ENCODE measurements around the gene EFNA5.

The EFNA5 gene

DNA sequence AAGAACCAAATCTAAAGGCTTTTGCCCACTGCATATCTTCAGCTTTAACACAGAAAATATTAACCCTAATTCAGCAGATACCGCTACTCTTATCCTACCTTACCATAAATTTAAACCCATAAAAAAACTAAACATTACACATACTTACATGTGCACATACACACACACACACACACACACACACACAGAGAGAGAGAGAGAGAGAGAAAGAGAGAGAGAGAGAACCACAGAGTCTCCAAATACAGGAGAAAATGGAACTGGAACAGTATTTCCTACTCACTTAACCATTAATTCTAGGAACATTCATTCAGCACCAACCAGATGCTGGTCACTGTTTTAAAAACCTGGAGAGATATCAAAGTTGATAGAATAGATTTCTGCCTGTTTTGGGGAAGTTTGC, 53.7 kb downstream of the EFNA5 start:
- TF ChIP-seq, protein P1, sequence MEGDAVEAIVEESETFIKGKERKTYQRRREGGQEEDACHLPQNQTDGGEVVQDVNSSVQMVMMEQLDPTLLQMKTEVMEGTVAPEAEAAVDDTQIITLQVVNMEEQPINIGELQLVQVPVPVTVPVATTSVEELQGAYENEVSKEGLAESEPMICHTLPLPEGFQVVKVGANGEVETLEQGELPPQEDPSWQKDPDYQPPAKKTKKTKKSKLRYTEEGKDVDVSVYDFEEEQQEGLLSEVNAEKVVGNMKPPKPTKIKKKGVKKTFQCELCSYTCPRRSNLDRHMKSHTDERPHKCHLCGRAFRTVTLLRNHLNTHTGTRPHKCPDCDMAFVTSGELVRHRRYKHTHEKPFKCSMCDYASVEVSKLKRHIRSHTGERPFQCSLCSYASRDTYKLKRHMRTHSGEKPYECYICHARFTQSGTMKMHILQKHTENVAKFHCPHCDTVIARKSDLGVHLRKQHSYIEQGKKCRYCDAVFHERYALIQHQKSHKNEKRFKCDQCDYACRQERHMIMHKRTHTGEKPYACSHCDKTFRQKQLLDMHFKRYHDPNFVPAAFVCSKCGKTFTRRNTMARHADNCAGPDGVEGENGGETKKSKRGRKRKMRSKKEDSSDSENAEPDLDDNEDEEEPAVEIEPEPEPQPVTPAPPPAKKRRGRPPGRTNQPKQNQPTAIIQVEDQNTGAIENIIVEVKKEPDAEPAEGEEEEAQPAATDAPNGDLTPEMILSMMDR (conservative IDR thresholded peaks at IDR 0.05; ENCODE audit: low read length): no peak
- no peak overlapping the region for H3K4me3 ChIP-seq (ENCODE audit: low read length)
- no peak for DNase-seq (ENCODE audit: low read depth)

DNA sequence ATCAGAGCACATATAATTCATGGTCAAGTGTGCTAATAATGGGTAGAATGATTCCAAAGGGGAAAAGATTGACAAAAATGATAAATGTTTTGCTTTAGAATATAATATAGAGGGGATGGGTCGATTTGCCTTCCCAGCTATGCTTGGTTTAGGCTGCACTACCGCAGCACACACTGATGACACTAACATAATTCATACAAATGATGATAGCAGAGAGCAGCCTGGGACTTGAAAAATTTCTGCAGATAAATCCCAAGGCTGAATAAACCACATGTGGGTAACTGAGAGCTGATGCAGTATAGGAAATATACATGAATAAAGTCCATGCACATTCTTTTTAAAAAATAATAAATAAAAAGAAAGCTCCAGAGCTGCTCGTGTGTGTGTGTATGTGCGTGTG, 54.5 kb downstream of the EFNA5 start:
- TF ChIP-seq, protein P1 (conservative IDR thresholded peaks at IDR 0.05; ENCODE audit: low read length): no peak
- DNase-seq (ENCODE audit: low read depth): no peak

DNA sequence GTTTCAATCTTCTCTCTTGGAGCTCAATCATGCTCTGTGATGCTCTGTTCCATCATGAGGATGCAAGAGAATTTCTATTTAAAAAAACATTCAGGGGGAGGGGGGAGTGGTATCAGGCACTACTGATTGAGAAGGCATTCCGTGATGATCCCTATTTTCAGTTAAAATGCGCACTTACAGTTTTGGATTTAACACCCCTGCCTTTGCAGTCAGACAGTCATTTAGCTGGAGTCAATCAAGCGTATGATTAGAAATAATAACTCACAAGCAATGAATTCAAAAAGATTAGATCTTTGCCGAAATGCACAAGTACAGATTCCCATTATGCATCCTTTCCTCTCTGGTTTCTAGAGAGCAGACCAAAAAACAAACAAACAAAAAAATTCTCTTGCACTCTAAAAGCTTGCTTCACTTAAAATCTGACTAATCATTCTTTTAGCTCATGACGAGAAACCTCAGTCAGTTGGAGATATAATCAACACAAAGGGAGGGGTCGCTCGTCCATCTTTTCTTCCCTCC, 55.4 kb downstream of the EFNA5 start:
- no peak for DNase-seq (ENCODE audit: low read depth)
- TF ChIP-seq, protein P1 (conservative IDR thresholded peaks at IDR 0.05; ENCODE audit: low read length): no peak
- no peak overlapping the region for H3K4me3 ChIP-seq (ENCODE audit: low read length)

More for the DNA sequence above, 54.5 kb downstream of the EFNA5 start:
- H3K4me3 ChIP-seq (ENCODE audit: low read length): no peak overlapping the region

DNA sequence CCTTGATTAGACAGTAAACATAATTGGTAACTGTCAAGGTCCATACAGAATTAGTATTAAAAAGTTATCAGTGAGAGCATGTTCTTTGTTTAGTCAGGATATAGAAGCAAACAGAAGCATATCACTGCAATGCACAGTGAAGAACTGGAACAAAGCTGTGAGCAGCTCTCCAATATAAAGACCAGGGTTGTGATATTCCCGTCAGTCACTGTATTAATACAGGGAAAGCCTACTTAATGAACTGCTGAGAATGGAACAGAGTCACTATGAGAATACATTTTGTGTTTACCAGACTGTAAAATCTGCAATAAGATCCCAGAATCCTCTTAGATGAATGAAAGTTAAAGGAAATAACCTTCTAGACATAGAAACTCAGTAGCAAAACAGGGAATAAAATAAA, 58.2 kb downstream of the EFNA5 start:
- H3K4me3 ChIP-seq (ENCODE audit: low read length): no peak overlapping the region
- DNase-seq (ENCODE audit: low read depth): no peak
- TF ChIP-seq, protein P1 (conservative IDR thresholded peaks at IDR 0.05; ENCODE audit: low read length): no peak

DNA sequence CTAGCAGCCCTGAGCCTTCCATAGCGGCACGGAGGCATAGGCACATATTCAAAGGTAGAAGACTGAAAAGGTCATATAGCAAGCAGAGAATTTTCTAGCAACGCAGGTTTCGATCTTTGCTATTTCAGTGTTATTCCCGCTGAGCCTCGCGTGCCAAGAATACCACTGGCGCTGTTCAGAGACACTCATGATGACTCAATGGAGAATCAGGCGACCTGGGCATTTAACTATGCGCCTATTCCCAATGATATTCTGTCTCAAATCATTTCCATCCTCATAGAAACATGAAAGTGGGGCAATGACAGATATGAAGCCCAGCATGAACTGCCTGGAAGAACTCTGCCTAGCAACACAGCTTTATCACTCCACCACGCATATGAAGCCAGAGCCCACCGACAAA, 59.9 kb downstream of the EFNA5 start:
- no peak overlapping the region for H3K4me3 ChIP-seq (ENCODE audit: low read length)
- TF ChIP-seq, protein P1 (conservative IDR thresholded peaks at IDR 0.05; ENCODE audit: low read length): no peak

DNA sequence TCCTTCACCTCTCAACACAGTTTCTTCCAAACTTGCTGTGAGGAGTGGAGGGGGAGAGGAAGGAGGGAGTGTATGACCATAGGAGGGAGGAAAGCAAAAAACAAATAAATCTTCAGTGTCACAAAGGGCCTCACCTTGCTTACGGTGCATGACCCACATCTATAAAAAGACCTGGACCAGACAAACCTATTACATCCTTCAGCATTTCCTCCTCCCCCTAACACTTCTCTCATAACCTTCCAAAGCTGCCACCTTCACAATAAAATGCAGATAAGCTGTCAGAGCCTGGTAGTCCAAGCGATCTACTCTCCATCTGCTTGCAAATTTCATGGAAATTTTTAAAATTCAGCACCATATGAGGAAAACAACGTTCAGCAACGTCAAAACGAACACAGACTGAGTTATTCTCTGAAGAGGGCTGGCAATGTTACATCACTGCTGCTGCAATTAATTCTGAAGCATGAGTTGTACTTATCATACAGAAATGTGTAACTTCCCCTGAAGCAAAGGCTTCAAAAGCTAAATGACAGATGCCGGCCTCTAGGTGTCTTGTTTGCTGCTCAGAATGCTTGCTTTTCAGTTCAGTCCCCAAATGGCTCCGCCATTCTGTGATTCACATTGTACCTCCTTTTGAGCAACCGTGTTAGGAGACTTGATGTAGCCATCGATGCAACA, 62.9 kb downstream of the EFNA5 start:
- TF ChIP-seq, protein P1 (conservative IDR thresholded peaks at IDR 0.05; ENCODE audit: low read length): no peak
- H3K4me3 ChIP-seq (ENCODE audit: low read length): no peak overlapping the region
- no peak for DNase-seq (ENCODE audit: low read depth)

More for the DNA sequence above, 59.9 kb downstream of the EFNA5 start:
- DNase-seq (ENCODE audit: low read depth): no peak

DNA sequence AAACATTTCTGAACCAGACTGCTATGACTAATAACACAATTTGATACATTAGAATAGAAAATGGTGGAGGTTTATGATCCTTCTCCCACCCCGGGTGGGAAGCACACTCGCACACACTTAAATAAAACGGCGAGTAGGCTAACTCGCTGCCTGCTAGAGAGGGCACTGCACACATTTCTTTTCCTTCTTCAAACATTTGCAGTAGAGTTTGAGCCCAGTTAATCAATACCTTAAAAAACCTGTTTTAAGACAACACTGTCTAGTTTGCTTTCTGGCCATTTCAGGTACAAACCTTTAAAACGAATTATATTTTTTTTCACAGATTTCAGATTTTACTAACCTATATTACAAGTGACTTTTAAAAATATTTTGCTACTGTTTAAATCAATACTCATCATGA, 63.5 kb downstream of the EFNA5 start:
- TF ChIP-seq, protein P1 (conservative IDR thresholded peaks at IDR 0.05; ENCODE audit: low read length): no peak
- DNase-seq (ENCODE audit: low read depth): no peak
- no peak overlapping the region for H3K4me3 ChIP-seq (ENCODE audit: low read length)

Data from AG10803 (cell line).